GM12873 (cell line): ENCODE results near the gene CDK19.

ENCODE experiments used
- CTCF ChIP-seq: IDR thresholded peaks from 2 replicates; pipeline ENCODE4 v1.5.1; 2012; ENCODE audit warnings: low read depth, mild to moderate bottlenecking, moderate library complexity, low read length, control low read depth; ENCODE audit not compliant: insufficient read depth; ENCODE audit errors: missing control alignments

CDK19 gene

DNA sequence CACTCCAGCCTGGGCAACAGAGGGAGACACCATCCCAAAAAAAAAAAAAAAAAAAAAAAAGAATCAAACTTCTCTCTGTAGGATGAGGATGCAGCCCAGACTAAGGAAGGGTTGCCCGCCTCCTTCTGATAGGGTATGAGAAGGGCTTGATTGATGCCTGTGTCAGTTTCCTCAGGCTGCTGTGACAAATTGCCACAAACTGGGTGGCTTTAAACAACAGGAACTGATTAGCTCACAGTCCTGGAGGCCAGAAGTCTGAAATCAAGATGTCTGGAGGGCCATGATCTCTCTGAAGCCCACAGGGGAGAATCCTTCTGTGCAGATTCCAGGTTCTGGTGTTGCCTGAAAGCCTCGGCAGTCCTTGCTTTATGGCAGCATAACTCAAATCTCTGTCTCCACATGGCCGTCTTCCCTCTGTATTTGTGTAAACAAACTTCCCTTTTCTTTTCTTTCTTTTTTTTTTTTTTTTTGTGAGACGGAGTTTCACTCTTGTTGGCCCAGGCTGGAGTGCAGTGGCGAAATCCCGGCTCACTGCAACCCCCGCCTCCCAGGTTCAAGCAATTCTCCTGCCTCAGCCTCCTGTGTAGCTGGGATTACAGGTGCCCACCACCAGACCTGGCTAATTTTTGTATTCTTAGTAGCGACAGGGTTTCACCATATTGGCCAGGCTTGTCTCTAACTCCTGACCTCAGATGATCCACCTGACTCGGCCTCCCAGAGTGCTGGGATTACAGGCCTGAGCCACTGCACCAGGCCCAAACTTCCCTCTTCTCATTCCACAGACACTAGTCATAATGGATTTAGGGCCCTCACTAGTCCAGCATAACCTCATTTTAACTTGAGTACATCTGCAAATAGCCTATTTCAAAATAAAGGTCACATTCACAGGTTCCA lies 11.2 kb upstream of the CDK19 start:
- TF ChIP-seq CTCF, result no peak

GRCh38 chr6:110823146-110823545 lies 7.9 kb upstream of the CDK19 start:
- no peak for TF ChIP-seq CTCF

DNA sequence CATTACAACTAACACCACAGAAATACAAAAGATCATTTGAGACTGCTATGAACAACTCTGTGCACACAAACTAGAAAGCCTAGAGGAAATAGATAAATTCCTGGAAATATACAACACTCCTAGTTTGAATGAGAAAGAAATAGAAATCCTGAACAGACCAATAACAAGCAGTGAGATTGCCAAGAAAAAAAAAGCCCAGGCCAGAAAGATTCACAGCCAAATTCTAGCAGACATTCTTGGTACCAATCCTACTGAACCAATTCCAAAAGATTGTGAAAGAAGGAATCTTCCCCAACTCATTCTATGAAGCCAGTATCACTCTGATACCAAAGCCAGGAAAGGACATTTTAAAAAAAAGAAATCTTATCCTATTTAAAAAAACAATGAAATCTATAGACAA lies 7.0 kb upstream of the CDK19 start:
- TF ChIP-seq CTCF, result no peak

GRCh38 chr6:110816677-110817076 lies 1.4 kb upstream of the CDK19 start:
- TF ChIP-seq CTCF, result no peak

DNA sequence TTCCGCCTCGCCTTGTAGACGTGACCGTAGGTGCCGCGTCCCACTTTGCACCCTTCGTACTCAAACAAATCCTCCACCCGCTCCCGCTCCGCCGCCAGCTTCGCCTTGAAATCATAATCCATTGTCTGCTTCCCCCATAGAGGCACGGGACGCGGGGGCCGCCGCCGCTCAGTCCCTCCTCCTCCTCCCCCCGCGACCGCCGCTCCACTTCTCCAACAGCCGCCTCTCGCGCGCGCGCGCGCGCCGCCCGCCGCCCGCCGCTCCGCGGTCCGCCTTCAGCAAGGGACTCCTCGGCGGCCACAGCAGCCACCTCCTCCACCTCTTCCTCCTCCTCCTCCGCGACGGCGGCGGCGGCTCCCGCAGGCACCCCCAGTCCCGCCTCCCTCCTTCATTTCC lies 256 bp downstream of the CDK19 start:
- TF ChIP-seq CTCF, result no peak

- TF ChIP-seq CTCF, result no peak
Observed at GRCh38 chr6:110814102-110815014, 911 bp downstream of the CDK19 start.
